Chondrocyte (in vitro differentiated cells): Measurements from ENCODE around the gene CAMK2N2. TPM values are rescaled to one million over a fixed set of nuclear protein-coding genes. Genes with fewer than 3 reads are reported as not detected.

Experiments
- DNase-seq: peaks from one replicate; pipeline ENCODE4 v3.0.0; 2021; ENCODE audit warnings: mixed read lengths, low spot score
- H3K27ac Mint-ChIP-seq: one replicate; pipeline ENCODE4 v1.8.0; 2021; ENCODE audit warnings: mild to moderate bottlenecking, moderate library complexity, mixed read lengths; ENCODE audit not compliant: unreplicated experiment
- H3K27me3 Mint-ChIP-seq: 2 replicates; pipeline ENCODE4 v1.8.0; 2021; ENCODE audit warnings: low read depth, mixed read lengths
- H3K36me3 Mint-ChIP-seq: 2 replicates; pipeline ENCODE4 v1.8.0; 2021; ENCODE audit warnings: low read depth, mixed read lengths
- H3K4me1 Mint-ChIP-seq: 2 replicates; pipeline ENCODE4 v1.8.0; 2021; ENCODE audit warnings: low read depth, mild to moderate bottlenecking, mixed read lengths
- H3K4me3 Mint-ChIP-seq: one replicate; pipeline ENCODE4 v1.8.0; 2021; ENCODE audit warnings: mild to moderate bottlenecking, moderate library complexity, mixed read lengths; ENCODE audit not compliant: unreplicated experiment
- H3K9me3 Mint-ChIP-seq: 2 replicates; pipeline ENCODE4 v1.8.0; 2021; ENCODE audit warnings: low read depth, mixed read lengths
- CTCF ChIP-seq: fragments of 200-600 bp; sonication (generic); IDR thresholded peaks from 2 replicates; pipeline ENCODE4 v1.5.0; 2021; ENCODE audit warnings: antibody characterized with exemption, mild to moderate bottlenecking, moderate library complexity
- long read RNA-seq: library from polyadenylated mRNA; stranded (forward); transcript quantifications from one replicate; pipeline ENCODE4 v2.0.0, GENCODE V29; 2021
- total RNA-seq: library from RNA; stranded (reverse); gene quantifications from 3 replicates; pipeline ENCODE4 v1.2.1, GENCODE V29; 2021

Gene CAMK2N2
- total RNA-seq: 3.2 to 5.3 TPM (median 3.9 TPM) in 3 replicates
- long read RNA-seq, partial matches to known transcripts: 0 of 1 reads
- long read RNA-seq, other reads (novel, unspliced or antisense): 0 of 1 reads

- DNase-seq: peak; percentile 93
- Mint-ChIP-seq H3K4me1 (peaks cover 21% of the 10 kb centered on the region), H3K9me3 (no peaks in the 10 kb centered on the region), H3K27me3 (peaks cover 11% of the 10 kb centered on the region), H3K36me3 (peaks cover 9% of the 10 kb centered on the region), H3K27ac (no peak within 1 kb of the TSS), H3K4me3 (peak within 1 kb of the TSS; percentile 78)
- TF ChIP-seq CTCF: no peak
Measured at GRCh38 chr3:184261270-184261853, at the start of gene CAMK2N2. Gene CAMK2N2, minus strand, starts transcription at chr3:184261553. Its CDS starts 268 bp downstream, at chr3:184261285.

DNA sequence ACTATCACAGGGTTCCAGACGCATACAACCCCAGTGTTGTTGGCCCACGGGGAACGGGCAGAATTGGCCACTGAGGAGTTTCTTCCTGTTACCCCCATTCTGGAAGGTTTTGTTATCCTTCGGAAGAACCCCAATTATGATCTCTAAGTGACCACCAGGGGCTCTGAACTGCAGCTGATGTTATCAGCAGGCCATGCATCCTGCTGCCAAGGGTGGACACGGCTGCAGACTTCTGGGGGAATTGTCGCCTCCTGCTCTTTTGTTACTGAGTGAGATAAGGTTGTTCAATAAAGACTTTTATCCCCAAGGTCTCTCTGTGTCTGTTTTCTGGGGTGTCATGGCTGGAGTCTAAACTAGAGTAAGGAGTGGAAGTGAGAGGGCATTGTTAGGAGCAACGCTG is 47.4 kb upstream of the CAMK2N2 start:
- no peak for DNase-seq
- TF ChIP-seq CTCF: no peak
- peaks cover 48% of the 10 kb centered on the region for H3K36me3 Mint-ChIP-seq
- no peaks in the 10 kb centered on the region for H3K9me3 Mint-ChIP-seq
- no peaks in the 10 kb centered on the region for H3K27me3 Mint-ChIP-seq
- H3K4me3 Mint-ChIP-seq: no peak overlapping the region
- peak overlapping the region; percentile 25 for H3K27ac Mint-ChIP-seq
- H3K4me1 Mint-ChIP-seq: no peaks in the 10 kb centered on the region

GRCh38 chr3:184307915-184308314 is 46.6 kb upstream of the CAMK2N2 start:
- no peak overlapping the region for H3K4me3 Mint-ChIP-seq
- H3K27me3 Mint-ChIP-seq: no peaks in the 10 kb centered on the region
- no peaks in the 10 kb centered on the region for H3K4me1 Mint-ChIP-seq
- no peaks in the 10 kb centered on the region for H3K9me3 Mint-ChIP-seq
- peaks cover 52% of the 10 kb centered on the region for H3K36me3 Mint-ChIP-seq
- H3K27ac Mint-ChIP-seq: no peak overlapping the region
- no peak for TF ChIP-seq CTCF
- DNase-seq: no peak

DNA sequence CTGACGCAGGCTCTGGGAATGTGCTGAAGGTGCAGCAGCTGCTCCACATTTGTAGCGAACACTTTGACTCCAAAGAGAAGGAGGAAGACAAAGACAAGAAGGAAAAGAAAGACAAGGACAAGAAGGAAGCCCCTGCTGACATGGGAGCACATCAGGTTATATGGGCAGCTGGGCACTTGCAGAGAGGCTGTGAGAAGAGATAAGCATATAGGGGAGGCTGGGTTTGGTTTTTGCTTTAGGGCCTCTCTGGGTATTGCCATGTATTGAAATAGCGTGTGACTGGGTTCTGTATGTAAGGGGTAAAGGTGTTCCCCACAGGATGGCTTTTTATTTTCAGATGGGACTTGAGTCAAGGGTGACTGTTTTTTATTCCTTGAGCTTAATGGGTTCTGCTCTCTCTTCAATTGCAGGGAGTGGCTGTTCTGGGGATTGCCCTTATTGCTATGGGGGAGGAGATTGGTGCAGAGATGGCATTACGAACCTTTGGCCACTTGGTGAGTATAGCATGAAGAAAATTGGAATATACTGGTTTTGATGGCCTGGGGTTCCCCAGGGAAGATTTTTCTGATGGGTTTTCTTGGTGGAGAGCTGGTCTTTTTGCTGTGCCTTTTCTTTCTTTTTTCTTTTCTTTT is 45.1 kb upstream of the CAMK2N2 start:
- DNase-seq: no peak
- peaks cover 3% of the 10 kb centered on the region for H3K4me1 Mint-ChIP-seq
- H3K27ac Mint-ChIP-seq: no peak overlapping the region
- peaks cover 61% of the 10 kb centered on the region for H3K36me3 Mint-ChIP-seq
- H3K9me3 Mint-ChIP-seq: no peaks in the 10 kb centered on the region
- no peaks in the 10 kb centered on the region for H3K27me3 Mint-ChIP-seq
- TF ChIP-seq CTCF: no peak
- no peak overlapping the region for H3K4me3 Mint-ChIP-seq

GRCh38 chr3:184305577-184305976 is 44.2 kb upstream of the CAMK2N2 start:
- Mint-ChIP-seq H3K27ac (no peak overlapping the region), H3K27me3 (no peaks in the 10 kb centered on the region), H3K4me3 (no peak overlapping the region), H3K4me1 (peaks cover 7% of the 10 kb centered on the region), H3K36me3 (peaks cover 63% of the 10 kb centered on the region), H3K9me3 (no peaks in the 10 kb centered on the region)
- peak; percentile 74 for TF ChIP-seq CTCF
- no peak for DNase-seq
